GM23338 (cell line): Measurements from ENCODE around the gene SCTR. TPM values are rescaled to one million over a fixed set of nuclear protein-coding genes. Genes with fewer than 3 reads are reported as not detected.

Experiments used
- ATAC-seq: fragments of 200-7000 bp; cut with Tn5 transposase; 3 replicates; pipeline ENCODE4 v1.9.1; 2020
- DNase-seq: peaks from one replicate; pipeline ENCODE4 v3.0.0-alpha.2; 2015; ENCODE audit warnings: low spot score
- H2AFZ ChIP-seq: fragments of 200-600 bp; sonication (generic); 2 replicates; pipeline ENCODE4 v1.8.0; 2016; ENCODE audit warnings: antibody characterized with exemption, mild to moderate bottlenecking, moderate library complexity
- H3F3A ChIP-seq: fragments of 200-600 bp; sonication (generic); replicated peaks from 2 replicates; pipeline ENCODE4 v1.8.0; 2017; ENCODE audit warnings: antibody characterized with exemption, mixed run types, low read depth
- H3K27ac ChIP-seq: fragments of 200-600 bp; sonication (generic); 2 replicates; pipeline ENCODE4 v1.6.1; 2016; ENCODE audit warnings: low read depth
- H3K27me3 ChIP-seq: fragments of 200-600 bp; sonication (generic); 2 replicates; pipeline ENCODE4 v1.8.0; 2016; ENCODE audit warnings: mild to moderate bottlenecking, mixed run types, moderate library complexity; ENCODE audit not compliant: insufficient read depth
- H3K36me3 ChIP-seq: fragments of 200-600 bp; sonication (generic); 2 replicates; pipeline ENCODE4 v1.8.0; 2016; ENCODE audit warnings: mild to moderate bottlenecking; ENCODE audit not compliant: insufficient read depth
- H3K4me1 ChIP-seq: fragments of 200-600 bp; sonication (generic); 2 replicates; pipeline ENCODE4 v1.8.0; 2016; ENCODE audit warnings: mild to moderate bottlenecking, moderate library complexity; ENCODE audit not compliant: insufficient read depth
- H3K4me2 ChIP-seq: fragments of 200-600 bp; sonication (generic); 2 replicates; pipeline ENCODE4 v1.7.1; 2017; ENCODE audit warnings: mixed run types
- H3K4me3 ChIP-seq: fragments of 200-600 bp; sonication (generic); 2 replicates; pipeline ENCODE4 v1.6.1; 2016; ENCODE audit warnings: mixed run types
- H3K79me2 ChIP-seq: fragments of 200-600 bp; sonication (generic); replicated peaks from 2 replicates; pipeline ENCODE4 v1.8.0; 2017; ENCODE audit warnings: mild to moderate bottlenecking; ENCODE audit not compliant: insufficient read depth
- H3K9me2 ChIP-seq: fragments of 200-600 bp; sonication (generic); 2 replicates; pipeline ENCODE4 v1.8.0; 2017; ENCODE audit not compliant: insufficient read depth
- H4K20me1 ChIP-seq: fragments of 200-600 bp; sonication (generic); replicated peaks from 2 replicates; pipeline ENCODE4 v1.8.0; 2017; ENCODE audit warnings: mild to moderate bottlenecking; ENCODE audit not compliant: insufficient read depth
- H3K27ac Mint-ChIP-seq: 2 replicates; pipeline ENCODE4 v1.8.0; 2020; ENCODE audit warnings: inconsistent platforms, mild to moderate bottlenecking, moderate library complexity, mixed read lengths
- H3K27me3 Mint-ChIP-seq: 3 replicates; pipeline ENCODE4 v1.8.0; 2022; ENCODE audit warnings: low read depth, mild to moderate bottlenecking, moderate library complexity, mixed read lengths, inconsistent platforms; ENCODE audit not compliant: insufficient read depth, poor library complexity
- H3K36me3 Mint-ChIP-seq: 3 replicates; pipeline ENCODE4 v1.8.0; 2021; ENCODE audit warnings: low read depth, mild to moderate bottlenecking, inconsistent platforms, moderate library complexity, mixed read lengths
- H3K4me1 Mint-ChIP-seq: 3 replicates; pipeline ENCODE4 v1.8.0; 2020; ENCODE audit warnings: mild to moderate bottlenecking, inconsistent platforms, mixed read lengths
- H3K4me3 Mint-ChIP-seq: 3 replicates; pipeline ENCODE4 v1.8.0; 2021; ENCODE audit warnings: moderate library complexity, mild to moderate bottlenecking, inconsistent platforms, mixed read lengths
- H3K9me3 Mint-ChIP-seq: 3 replicates; pipeline ENCODE4 v1.8.0; 2020; ENCODE audit warnings: moderate library complexity, mild to moderate bottlenecking, inconsistent platforms, mixed read lengths
- CREB1 ChIP-seq: fragments of 250-450 bp; sonication (Bioruptor Pico); IDR thresholded peaks from 2 replicates; pipeline ENCODE4 v1.5.0; 2020; ENCODE audit warnings: low read depth, mild to moderate bottlenecking, moderate library complexity
- ETS1 ChIP-seq: IDR thresholded peaks from 2 replicates; pipeline ENCODE4 v1.6.1; 2016; ENCODE audit warnings: antibody characterized with exemption
- EZH2phosphoT487 ChIP-seq: fragments of 200-600 bp; sonication (generic); IDR thresholded peaks from one replicate; pipeline ENCODE4 v1.8.1; 2018; ENCODE audit warnings: antibody characterized with exemption; ENCODE audit not compliant: unreplicated experiment
- NANOG ChIP-seq: IDR thresholded peaks from 2 replicates; pipeline ENCODE4 v1.6.1; 2016; ENCODE audit warnings: antibody characterized with exemption, borderline replicate concordance
- POLR2AphosphoS5 ChIP-seq: IDR thresholded peaks from 2 replicates; pipeline ENCODE4 v1.6.1; 2016; ENCODE audit warnings: antibody characterized with exemption, low read depth
- REST ChIP-seq: IDR thresholded peaks from one replicate; pipeline ENCODE4 v1.6.1; 2018; ENCODE audit warnings: antibody characterized with exemption; ENCODE audit not compliant: unreplicated experiment
- ZNF331 ChIP-seq: fragments of 250-450 bp; sonication (Bioruptor Pico); IDR thresholded peaks from 2 replicates; pipeline ENCODE4 v1.5.0; 2020; ENCODE audit warnings: low read depth, mild to moderate bottlenecking, moderate library complexity
- ZNF462 ChIP-seq: fragments of 250-450 bp; sonication (Bioruptor Pico); IDR thresholded peaks from 2 replicates; pipeline ENCODE4 v1.5.0; 2020; ENCODE audit warnings: mild to moderate bottlenecking, moderate library complexity
- polyA plus RNA-seq: library from polyadenylated mRNA; unstranded; fragments of >200 nt; fragmentation: Nextera tagmentation; extraction: Ambion mirVana; gene quantifications from 2 replicates; pipeline ENCODE4 v1.2.1, GENCODE V29; 2016
- total RNA-seq: library from RNA; depleted of rRNA; stranded (reverse); fragments of >200 nt; shearing (Covaris generic); gene quantifications from 2 replicates; pipeline ENCODE4 v1.2.3, GENCODE V29; 2014

SCTR gene
- total and polyA plus RNA-seq, 2 experiments from 2014 or later = not detected

GRCh38 chr2:119451336-119452050 is 72.8 kb downstream of the SCTR start:
- Histone ChIP-seq H3K4me2 (no peak overlapping the region), H3K27me3 (no peaks in the 10 kb centered on the region), H3K36me3 (no peaks in the 10 kb centered on the region), H3K9me2 (no peaks in the 10 kb centered on the region), H4K20me1 (0 out of 2 replicates have a peak, but pooled peaks cover 3% of the 10 kb centered on the region), H2AFZ (no peak overlapping the region), H3K4me3 (no peak overlapping the region), H3K4me1 (peaks cover 22% of the 10 kb centered on the region), H3K79me2 (no peaks in the 10 kb centered on the region), H3F3A (no peaks in the 10 kb centered on the region), H3K27ac (no peak overlapping the region)
- Mint-ChIP-seq H3K36me3 (no peaks in the 10 kb centered on the region), H3K4me3 (no peak overlapping the region), H3K27me3 (peaks cover 8% of the 10 kb centered on the region), H3K9me3 (no peaks in the 10 kb centered on the region), H3K4me1 (peaks cover 24% of the 10 kb centered on the region), H3K27ac (no peak overlapping the region)
- TF ChIP-seq REST (no peak), CREB1 (CRISPR knock-in tag) (no peak), NANOG (no peak), ZNF331 (CRISPR knock-in tag) (no peak), EZH2phosphoT487 (no peak), ZNF462 (no peak), ETS1 (no peak), POLR2AphosphoS5 (no peak)
- DNase-seq = no peak
- ATAC-seq = no peak
